Measurements from ENCODE around the gene PPEF2. TPM values are rescaled to one million over a fixed set of nuclear protein-coding genes. Genes with fewer than 3 reads are reported as not detected.

The PPEF2 gene
- total RNA-seq, 1 experiment from 2014 or later: not detected

- ChIA-PET POLR2A (interaction anchor here (0.5 kb wide), 1 partner anchor 9 kb away, joined by 5 read pairs; no protein-coding TSS in a partner anchor), CTCF (no interaction called here)
- BruUV-seq (replicated peaks): no TSS peak
- Histone ChIP-seq H3K4me1 (ENCODE audit: control insufficient read depth, insufficient read depth, low read length) (no peaks in the 10 kb centered on the region; the same call in 1 of the 2 replicates), H3K27me3 (ENCODE audit: control insufficient read depth, insufficient read depth, low read length) (no peaks in the 10 kb centered on the region), H3K4me3 (ENCODE audit: low read depth in 2 of 2, low read length in 2 of 2) (no peak overlapping the region), H3K9me3 (ENCODE audit: control insufficient read depth, insufficient read depth, low read depth, low read length) (no peaks in the 10 kb centered on the region), H3K36me3 (ENCODE audit: control insufficient read depth, insufficient read depth, low read length) (no peaks in the 10 kb centered on the region), H3K27ac (ENCODE audit: low read length) (no peak overlapping the region)
- ATAC-seq: no peak
- TF ChIP-seq CTCF (IDR thresholded peaks at IDR 0.05) (no peak), TCF7L2 (IDR thresholded peaks at IDR 0.05; ENCODE audit: low read depth, low read length) (no peak), SIN3A (IDR thresholded peaks at IDR 0.05; ENCODE audit: borderline replicate concordance, insufficient read depth, low read depth, low read length) (no peak), POLR2AphosphoS5 (IDR thresholded peaks at IDR 0.05; ENCODE audit: low read depth, low read length) (no peak), REST (IDR thresholded peaks at IDR 0.05; ENCODE audit: insufficient read depth in 1 of 2, low read depth in 2 of 2, low read length in 1 of 2) (no peak)
- no peak for DNase-seq (ENCODE audit: low read depth, low spot score)
- intact Hi-C loops (cut with micrococcal nuclease; ENCODE audit: unreplicated experiment): no loop called here
- in situ Hi-C loops (cut with HindIII; ENCODE audit: low pct_unique_long_range_greater_than_20kb, low sequenced_read_pairs): no loop called here
Measured at GRCh38 chr4:75844151-75844662, 58.0 kb downstream of the PPEF2 start.

- BruUV-seq (replicated peaks): no TSS peak
- DNase-seq (ENCODE audit: low read depth, low spot score) (no peak), ATAC-seq (no peak)
- Histone ChIP-seq H3K27ac (ENCODE audit: low read length) (no peak overlapping the region), H3K9me3 (ENCODE audit: control insufficient read depth, insufficient read depth, low read depth, low read length) (no peaks in the 10 kb centered on the region), H3K36me3 (ENCODE audit: control insufficient read depth, insufficient read depth, low read length) (no peaks in the 10 kb centered on the region), H3K27me3 (ENCODE audit: control insufficient read depth, insufficient read depth, low read length) (no peaks in the 10 kb centered on the region), H3K4me1 (ENCODE audit: control insufficient read depth, insufficient read depth, low read length) (no peaks in the 10 kb centered on the region; the same call in 1 of the 2 replicates), H3K4me3 (ENCODE audit: low read depth in 2 of 2, low read length in 2 of 2) (no peak overlapping the region)
- in situ Hi-C loops (cut with HindIII; ENCODE audit: low pct_unique_long_range_greater_than_20kb, low sequenced_read_pairs) (no loop called here), intact Hi-C loops (cut with micrococcal nuclease; ENCODE audit: unreplicated experiment) (no loop called here)
- ChIA-PET POLR2A (interaction anchor here (0.7 kb wide), 1 partner anchor 117 kb away, joined by 7 read pairs; no protein-coding TSS in a partner anchor), CTCF (no interaction called here)
- TF ChIP-seq CTCF (IDR thresholded peaks at IDR 0.05) (no peak), REST (IDR thresholded peaks at IDR 0.05; ENCODE audit: insufficient read depth in 1 of 2, low read depth in 2 of 2, low read length in 1 of 2) (no peak)
Measured at GRCh38 chr4:75843596-75843995, 58.7 kb downstream of the PPEF2 start.
